OCI-LY3 (cell line): ENCODE measurements around the gene DNAH7.

ENCODE experiments used
- CTCF ChIP-seq: fragments of 200-600, 300-600 bp; sonication (generic); IDR thresholded peaks from 2 replicates; pipeline ENCODE4 v1.5.1; 2014; ENCODE audit warnings: antibody characterized with exemption, low read length, low read depth
- EZH2phosphoT487 ChIP-seq: fragments of 200-600 bp; shearing (Covaris generic); IDR thresholded peaks from 2 replicates; pipeline ENCODE4 v1.6.1; 2018; ENCODE audit warnings: antibody characterized with exemption, mixed run types, low read depth

- TF ChIP-seq CTCF, result no peak
- TF ChIP-seq EZH2phosphoT487, result no peak
These were observed 32.8 kb upstream of the DNAH7 start for GRCh38 chr2:196101325-196101991.
